Hepatocyte (in vitro differentiated cells): ENCODE data around the gene TBC1D2. TPM values are rescaled to one million over a fixed set of nuclear protein-coding genes. Genes with fewer than 3 reads are reported as not detected.

ENCODE experiments used
- DNase-seq: peaks from one replicate; pipeline ENCODE4 v3.0.0-alpha.2; 2016; ENCODE audit warnings: low spot score
- H2AFZ ChIP-seq: fragments of 200-600 bp; sonication (generic); 2 replicates; pipeline ENCODE4 v1.6.0; 2016; ENCODE audit warnings: antibody characterized with exemption, mild to moderate bottlenecking
- H3K27ac ChIP-seq: fragments of 200-600 bp; sonication (generic); 2 replicates; pipeline ENCODE4 v1.5.1; 2016; ENCODE audit warnings: mild to moderate bottlenecking
- H3K27me3 ChIP-seq: fragments of 200-600 bp; sonication (generic); 2 replicates; pipeline ENCODE4 v1.6.1; 2016
- H3K36me3 ChIP-seq: fragments of 200-600 bp; sonication (generic); replicated peaks from 2 replicates; pipeline ENCODE4 v1.5.1; 2016; ENCODE audit warnings: low read depth; ENCODE audit not compliant: insufficient read depth
- H3K4me1 ChIP-seq: fragments of 200-600 bp; sonication (generic); 2 replicates; pipeline ENCODE4 v1.5.1; 2016; ENCODE audit warnings: mild to moderate bottlenecking, moderate library complexity; ENCODE audit not compliant: insufficient read depth
- H3K4me2 ChIP-seq: fragments of 200-600 bp; sonication (generic); 2 replicates; pipeline ENCODE4 v1.6.0; 2016
- H3K4me3 ChIP-seq: fragments of 200-600 bp; sonication (generic); 2 replicates; pipeline ENCODE4 v1.5.1; 2016; ENCODE audit warnings: mild to moderate bottlenecking
- H3K79me2 ChIP-seq: fragments of 200-600 bp; sonication (generic); 2 replicates; pipeline ENCODE4 v1.6.0; 2017; ENCODE audit warnings: mild to moderate bottlenecking
- H3K9me2 ChIP-seq: fragments of 200-600 bp; sonication (generic); replicated peaks from 2 replicates; pipeline ENCODE4 v1.6.0; 2017; ENCODE audit warnings: mild to moderate bottlenecking; ENCODE audit not compliant: insufficient read depth
- H3K9me3 ChIP-seq: fragments of 200-600 bp; sonication (generic); 2 replicates; pipeline ENCODE4 v1.5.1; 2016; ENCODE audit warnings: low read depth, mild to moderate bottlenecking
- H4K20me1 ChIP-seq: fragments of 200-600 bp; sonication (generic); 2 replicates; pipeline ENCODE4 v1.6.0; 2016; ENCODE audit warnings: mild to moderate bottlenecking; ENCODE audit not compliant: insufficient read depth, poor library complexity, severe bottlenecking
- CTCF ChIP-seq: fragments of 200-600 bp; sonication (generic); IDR thresholded peaks from 2 replicates; pipeline ENCODE4 v1.5.1; 2016; ENCODE audit warnings: antibody characterized with exemption, mild to moderate bottlenecking; ENCODE audit not compliant: poor library complexity
- EZH2 ChIP-seq: fragments of 200-600 bp; sonication (generic); IDR thresholded peaks from 2 replicates; pipeline ENCODE4 v1.6.1; 2016; ENCODE audit warnings: antibody characterized with exemption, mild to moderate bottlenecking, borderline replicate concordance
- EZH2phosphoT487 ChIP-seq: fragments of 200-600 bp; sonication (generic); IDR thresholded peaks from one replicate; pipeline ENCODE4 v1.6.1; 2018; ENCODE audit warnings: antibody characterized with exemption, mild to moderate bottlenecking, low read depth, moderate library complexity; ENCODE audit not compliant: unreplicated experiment, severe bottlenecking
- WGBS: methylation state at CpG from one replicate; pipeline ENCODE4 v1.1.6; 2016; ENCODE audit warnings: low lambda C conversion rate; ENCODE audit errors: missing lambda C conversion rate; 5-methylcytosine and 5-hydroxymethylcytosine counted together
- polyA plus RNA-seq: library from polyadenylated mRNA; unstranded; fragments of >200 nt; fragmentation: Nextera tagmentation; extraction: Ambion mirVana; gene quantifications from 2 replicates; pipeline ENCODE4 v1.2.1, GENCODE V29; 2016
- total RNA-seq: library from RNA; depleted of rRNA; stranded (reverse); fragments of >200 nt; gene quantifications from 2 replicates; pipeline ENCODE4 v1.2.3, GENCODE V29; 2014

Gene TBC1D2
- total and polyA plus RNA-seq, 2 experiments from 2014 or later: 20.0 to 31.6 TPM

GRCh38 chr9:98254228-98255060, 1.0 kb downstream of the TBC1D2 start:
- no peaks in the 10 kb centered on the region for H3K9me2 ChIP-seq
- WGBS: 39% methylated on average over 5 of the region's 5 CpGs
- peak overlapping the region; percentile 55 for H3K27ac ChIP-seq

DNA sequence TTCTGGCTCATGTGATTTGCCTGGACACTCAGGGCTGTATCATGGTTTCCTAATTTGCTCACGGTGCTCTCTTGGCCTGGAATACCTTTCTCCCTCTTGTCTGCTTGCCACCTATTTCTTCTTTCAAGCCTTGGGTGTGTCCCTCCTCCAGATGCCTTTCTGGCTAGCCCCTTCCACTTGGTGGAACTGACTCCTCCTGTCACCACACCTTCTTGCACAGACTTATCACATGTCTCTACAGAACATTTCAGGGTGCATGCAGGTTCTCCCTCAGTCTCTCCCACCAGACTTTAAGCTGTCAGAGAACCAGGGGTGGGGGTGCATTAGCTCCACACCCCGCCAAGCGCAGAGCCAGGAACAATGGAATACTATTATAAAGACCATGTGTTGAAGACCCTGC, 1.9 kb downstream of the TBC1D2 start:
- no peak for TF ChIP-seq EZH2
- no peak for TF ChIP-seq CTCF
- TF ChIP-seq EZH2phosphoT487: no peak
- Histone ChIP-seq H3K27me3 (no peaks in the 10 kb centered on the region), H3K4me2 (peak overlapping the region; percentile 94), H3K4me1 (peaks cover 14% of the 10 kb centered on the region), H3K79me2 (peaks cover 25% of the 10 kb centered on the region), H3K36me3 (no peaks in the 10 kb centered on the region), H3K27ac (no peak overlapping the region), H2AFZ (no peak overlapping the region), H3K9me2 (no peaks in the 10 kb centered on the region), H4K20me1 (no peaks in the 10 kb centered on the region), H3K9me3 (no peaks in the 10 kb centered on the region), H3K4me3 (no peak overlapping the region)
- 97% methylated on average over 3 of the region's 3 CpGs for WGBS
- DNase-seq: no peak

More at GRCh38 chr9:98254228-98255060, 1.0 kb downstream of the TBC1D2 start:
- peaks cover 8% of the 10 kb centered on the region for H3K4me1 ChIP-seq
- no peaks in the 10 kb centered on the region for H3K27me3 ChIP-seq
- no peak for DNase-seq
- TF ChIP-seq EZH2 (no peak), CTCF (no peak), EZH2phosphoT487 (no peak)
- H3K4me2 ChIP-seq: peak overlapping the region; percentile 94
- H3K4me3 ChIP-seq: peak overlapping the region; percentile 77
- no peaks in the 10 kb centered on the region for H3K9me3 ChIP-seq
- peak overlapping the region; percentile 79 for H2AFZ ChIP-seq
- no peaks in the 10 kb centered on the region for H4K20me1 ChIP-seq
- H3K79me2 ChIP-seq: peaks cover 25% of the 10 kb centered on the region
- no peaks in the 10 kb centered on the region for H3K36me3 ChIP-seq

DNA sequence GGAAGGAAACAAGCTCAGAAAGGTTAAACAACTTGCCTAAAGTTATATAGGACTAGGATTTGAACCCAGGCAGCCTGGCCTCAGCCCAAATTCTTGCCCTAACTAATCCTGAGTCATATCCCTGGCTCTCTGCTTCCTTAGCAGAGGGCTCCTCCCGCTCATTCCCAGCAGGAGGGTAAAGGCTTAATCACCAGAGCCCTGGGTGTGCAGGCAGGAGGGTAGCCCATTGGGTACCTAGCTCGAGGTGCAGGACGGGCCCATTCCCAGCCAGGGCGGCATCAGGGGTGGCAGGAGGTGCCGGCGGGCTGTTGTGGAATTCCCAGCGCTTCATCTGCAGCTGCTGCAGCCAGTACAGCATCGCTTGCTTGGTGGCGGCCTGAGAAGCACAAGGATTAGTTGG, 3.9 kb downstream of the TBC1D2 start:
- Histone ChIP-seq H3K79me2 (peaks cover 25% of the 10 kb centered on the region), H3K9me3 (no peaks in the 10 kb centered on the region), H3K4me1 (peaks cover 24% of the 10 kb centered on the region), H4K20me1 (no peaks in the 10 kb centered on the region), H3K36me3 (no peaks in the 10 kb centered on the region), H3K4me2 (no peak overlapping the region), H3K4me3 (no peak overlapping the region), H3K27me3 (no peaks in the 10 kb centered on the region), H3K27ac (no peak overlapping the region), H3K9me2 (no peaks in the 10 kb centered on the region), H2AFZ (no peak overlapping the region)
- no peak for TF ChIP-seq EZH2phosphoT487
- no peak for TF ChIP-seq EZH2
- TF ChIP-seq CTCF: no peak
- DNase-seq: no peak
- 93% methylated on average over 9 of the region's 9 CpGs for WGBS
